ENCODE data around the gene PLEKHF1.

GRCh38 chr19:29700498-29700897 lies 35.2 kb downstream of the PLEKHF1 start:
- TF ChIP-seq, protein P1, sequence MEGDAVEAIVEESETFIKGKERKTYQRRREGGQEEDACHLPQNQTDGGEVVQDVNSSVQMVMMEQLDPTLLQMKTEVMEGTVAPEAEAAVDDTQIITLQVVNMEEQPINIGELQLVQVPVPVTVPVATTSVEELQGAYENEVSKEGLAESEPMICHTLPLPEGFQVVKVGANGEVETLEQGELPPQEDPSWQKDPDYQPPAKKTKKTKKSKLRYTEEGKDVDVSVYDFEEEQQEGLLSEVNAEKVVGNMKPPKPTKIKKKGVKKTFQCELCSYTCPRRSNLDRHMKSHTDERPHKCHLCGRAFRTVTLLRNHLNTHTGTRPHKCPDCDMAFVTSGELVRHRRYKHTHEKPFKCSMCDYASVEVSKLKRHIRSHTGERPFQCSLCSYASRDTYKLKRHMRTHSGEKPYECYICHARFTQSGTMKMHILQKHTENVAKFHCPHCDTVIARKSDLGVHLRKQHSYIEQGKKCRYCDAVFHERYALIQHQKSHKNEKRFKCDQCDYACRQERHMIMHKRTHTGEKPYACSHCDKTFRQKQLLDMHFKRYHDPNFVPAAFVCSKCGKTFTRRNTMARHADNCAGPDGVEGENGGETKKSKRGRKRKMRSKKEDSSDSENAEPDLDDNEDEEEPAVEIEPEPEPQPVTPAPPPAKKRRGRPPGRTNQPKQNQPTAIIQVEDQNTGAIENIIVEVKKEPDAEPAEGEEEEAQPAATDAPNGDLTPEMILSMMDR (IDR thresholded peaks at IDR 0.05 in 2 of 3, conservative IDR thresholded peaks at IDR 0.05 in 1 of 3; ENCODE audit: borderline replicate concordance in 1 of 3, insufficient read depth in 1 of 3, low read depth in 2 of 3, low read length in 2 of 3) = no peak
- TF ChIP-seq YY1 (IDR thresholded peaks at IDR 0.05; ENCODE audit: extremely low read depth, insufficient replicate concordance, low read depth, low read length) = no peak
- no peak for TF ChIP-seq POLR2A (IDR thresholded peaks at IDR 0.05; ENCODE audit: borderline replicate concordance, extremely low read depth, insufficient read depth, insufficient read length)
- no peak for TF ChIP-seq JUND (IDR thresholded peaks at IDR 0.05)
- TF ChIP-seq ZFX (IDR thresholded peaks at IDR 0.05) = no peak
- no peak for TF ChIP-seq SP1 (IDR thresholded peaks at IDR 0.05; ENCODE audit: low read depth)
